Caki2 (cell line): ENCODE results near the gene RASGRF2. TPM values are rescaled to one million over a fixed set of nuclear protein-coding genes. Genes with fewer than 3 reads are reported as not detected.
"Not testable (repeated sequence)": the region's sequence is repeated elsewhere in the genome, so short reads cannot be mapped to it uniquely, and the experiment has no call there.

Experiments
- DNase-seq: peaks from one replicate; pipeline ENCODE4 v3.0.0-alpha.2; 2015; ENCODE audit warnings: low read depth
- in situ Hi-C: cut with HindIII; loops from 2 replicates; pipeline ENCODE4 v1.10.0; 2016; ENCODE audit warnings: low sequenced_read_pairs, low pct_unique_long_range_greater_than_20kb, mixed read lengths
- total RNA-seq: library from RNA; depleted of rRNA; stranded (reverse); fragments of >200 nt; shearing (Covaris generic); gene quantifications from 2 replicates; pipeline ENCODE4 v1.2.3, GENCODE V29; 2014; ENCODE audit warnings: low replicate concordance

RASGRF2 gene
- total RNA-seq, 1 experiment from 2014 or later = 1.3 TPM

DNA sequence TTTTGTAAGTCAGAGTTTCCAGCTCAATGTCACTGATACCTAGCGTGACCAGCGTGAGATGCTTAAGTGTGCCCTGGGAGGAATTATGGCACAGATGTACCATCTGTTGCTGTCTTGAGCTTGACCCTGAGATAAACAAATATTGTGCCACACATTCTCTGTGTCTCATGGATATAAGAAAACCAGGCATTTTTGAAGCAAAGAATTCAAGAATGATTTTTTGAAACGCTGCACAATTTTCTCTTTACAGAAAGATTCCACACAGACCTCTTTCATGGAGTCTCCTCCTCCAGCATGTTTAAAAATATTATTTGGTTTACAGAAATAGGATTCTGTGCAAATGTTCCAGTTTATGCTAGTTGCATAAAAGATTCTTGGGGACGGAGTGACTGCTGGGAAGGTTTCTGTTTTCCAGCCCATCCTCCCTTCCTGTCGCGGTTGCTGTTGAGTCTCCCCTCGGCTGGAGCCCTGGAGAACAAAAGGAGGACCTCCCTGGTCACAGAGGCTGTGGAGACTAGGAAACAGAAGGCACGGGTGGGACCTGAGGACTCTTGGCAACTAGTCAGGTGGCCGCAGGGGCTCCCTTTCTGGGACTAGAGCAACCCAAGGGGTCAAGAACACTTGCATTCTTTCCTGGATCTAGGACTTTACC, 120.8 kb downstream of the RASGRF2 start:
- DNase-seq = no peak

DNA sequence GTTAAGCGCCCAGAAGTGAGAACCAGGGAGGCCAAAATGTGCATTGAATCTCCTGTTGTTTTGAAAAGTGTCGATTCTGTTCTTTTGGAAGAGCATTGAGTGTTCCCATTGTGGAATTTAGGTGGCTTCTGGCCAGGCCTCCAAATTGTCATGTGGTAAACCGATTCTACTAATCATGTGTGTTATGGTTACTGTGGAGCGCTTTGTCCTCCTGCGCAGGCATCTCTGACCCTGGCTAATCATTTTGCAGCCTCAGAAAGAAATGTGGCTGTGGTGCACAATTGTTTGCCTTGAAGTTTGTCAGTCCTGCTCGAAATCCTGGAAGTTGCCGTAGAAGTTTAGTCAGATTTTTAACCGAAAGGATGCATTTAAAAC, 121.3 kb downstream of the RASGRF2 start:
- in situ Hi-C loops = no loop called here

More for the DNA sequence above, 120.8 kb downstream of the RASGRF2 start:
- in situ Hi-C loops = no loop called here

DNA sequence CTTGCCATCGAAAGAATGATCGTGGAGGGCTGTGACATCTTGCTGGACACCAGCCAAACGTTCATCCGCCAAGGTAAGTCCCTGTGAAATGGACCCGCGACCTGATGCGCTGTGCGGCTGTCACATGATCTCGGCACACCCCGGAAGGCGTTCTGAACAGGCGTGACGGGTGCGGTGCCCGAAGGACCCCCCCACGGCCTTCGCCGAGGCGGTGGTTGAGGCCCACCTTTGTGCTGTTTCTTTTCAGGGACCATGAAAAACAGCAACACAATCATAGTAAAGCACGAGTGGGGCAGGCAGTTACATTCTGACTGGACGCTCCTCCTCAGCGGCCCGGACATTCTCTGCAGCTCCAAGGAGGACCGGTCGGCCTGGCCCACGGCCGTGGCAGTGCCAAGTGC, 126.7 kb downstream of the RASGRF2 start:
- in situ Hi-C loops = no loop called here
- DNase-seq = no peak

More for the DNA sequence above, 121.3 kb downstream of the RASGRF2 start:
- DNase-seq = no peak

DNA sequence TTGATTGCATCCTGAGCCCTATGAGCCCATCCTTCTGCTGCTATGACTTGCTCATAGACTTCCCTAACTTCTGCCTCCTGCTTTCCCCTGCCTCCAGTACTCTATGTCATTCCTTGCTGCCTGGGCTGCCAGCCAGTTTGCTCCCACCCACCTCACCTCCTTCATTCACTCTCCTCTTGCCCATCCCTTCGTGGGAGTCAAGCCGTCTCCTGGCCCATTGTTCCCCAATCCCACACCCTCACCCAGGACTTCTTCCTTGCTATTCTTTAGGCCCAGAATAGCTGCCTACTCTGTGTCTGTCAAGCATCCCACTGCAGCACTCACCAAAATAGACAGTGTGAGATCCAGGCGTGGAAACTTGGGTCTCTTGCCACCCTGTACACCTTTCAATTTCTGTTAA, 131.0 kb downstream of the RASGRF2 start:
- in situ Hi-C loops = no loop called here
- DNase-seq = no peak

DNA sequence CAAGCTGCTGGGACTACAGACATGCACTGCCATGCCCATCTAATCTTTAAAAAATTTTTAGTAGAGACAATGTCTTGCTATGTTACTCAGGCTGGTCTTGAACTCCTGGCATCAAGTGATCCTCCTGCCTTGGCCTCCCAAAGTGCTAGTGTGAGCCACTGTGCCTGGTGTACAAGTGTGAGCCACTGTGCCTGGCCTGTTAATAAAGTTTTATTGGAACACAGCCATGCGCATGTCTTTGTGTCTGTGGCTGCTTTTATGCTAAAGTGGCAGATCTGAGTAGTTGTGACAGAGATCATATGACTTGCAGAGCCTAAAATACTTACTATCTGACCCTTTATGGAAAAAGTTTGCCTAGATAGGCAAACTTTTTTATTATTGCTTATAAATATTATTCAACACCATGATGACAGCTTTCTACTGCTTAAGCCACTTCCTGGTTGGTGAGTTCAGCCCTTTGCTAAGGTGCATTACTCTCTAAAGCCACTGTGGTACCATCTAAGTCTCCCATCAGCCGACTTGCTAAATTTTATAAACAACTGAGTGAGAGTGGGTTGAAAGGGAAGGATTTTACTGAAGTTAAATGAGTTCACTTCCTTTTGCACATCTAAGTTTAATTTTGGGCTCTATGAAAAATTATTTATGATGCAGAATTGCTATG, 133.5 kb downstream of the RASGRF2 start:
- in situ Hi-C loops = no loop called here
- DNase-seq = no peak

DNA sequence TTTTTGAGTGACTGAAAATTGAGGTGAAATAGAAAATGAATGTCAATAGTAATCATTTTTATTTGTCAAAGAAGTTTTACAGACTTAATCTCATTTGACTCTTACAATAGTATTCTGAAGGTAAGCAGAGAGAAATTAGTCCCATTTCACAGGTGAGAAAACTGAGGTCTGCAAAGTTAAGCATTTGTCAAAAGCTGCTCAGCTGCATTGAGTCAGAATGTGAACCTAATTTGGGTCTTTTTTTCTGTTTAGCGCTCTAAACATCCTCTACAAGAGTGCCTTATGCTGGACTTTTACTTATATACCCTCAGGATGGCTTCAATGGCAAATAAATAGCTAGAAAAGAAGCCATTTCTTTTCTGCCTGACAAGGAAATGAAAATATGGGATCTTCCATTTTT, 135.7 kb downstream of the RASGRF2 start:
- DNase-seq = no peak
- in situ Hi-C loops = no loop called here

DNA sequence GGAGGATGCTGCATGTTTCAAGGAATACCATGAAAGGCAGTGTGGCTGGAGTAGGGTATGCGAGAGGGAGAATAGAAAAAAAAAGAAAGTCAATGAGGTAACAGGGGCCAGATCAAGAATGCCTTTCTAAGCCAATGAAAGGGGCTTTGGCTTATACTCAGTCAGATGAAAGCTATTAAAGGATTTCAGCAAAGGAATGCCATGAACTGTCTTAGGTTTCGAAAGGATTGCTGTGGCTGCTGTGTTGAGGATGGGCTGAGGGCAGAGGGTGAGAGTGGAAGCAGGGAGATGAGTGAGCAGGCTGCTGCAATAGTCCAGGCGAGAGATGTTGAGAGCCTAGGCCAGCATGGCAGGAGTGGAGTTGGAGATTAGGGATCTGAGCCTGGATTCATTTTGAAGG, 137.6 kb downstream of the RASGRF2 start:
- in situ Hi-C loops = no loop called here
- no peak for DNase-seq

DNA sequence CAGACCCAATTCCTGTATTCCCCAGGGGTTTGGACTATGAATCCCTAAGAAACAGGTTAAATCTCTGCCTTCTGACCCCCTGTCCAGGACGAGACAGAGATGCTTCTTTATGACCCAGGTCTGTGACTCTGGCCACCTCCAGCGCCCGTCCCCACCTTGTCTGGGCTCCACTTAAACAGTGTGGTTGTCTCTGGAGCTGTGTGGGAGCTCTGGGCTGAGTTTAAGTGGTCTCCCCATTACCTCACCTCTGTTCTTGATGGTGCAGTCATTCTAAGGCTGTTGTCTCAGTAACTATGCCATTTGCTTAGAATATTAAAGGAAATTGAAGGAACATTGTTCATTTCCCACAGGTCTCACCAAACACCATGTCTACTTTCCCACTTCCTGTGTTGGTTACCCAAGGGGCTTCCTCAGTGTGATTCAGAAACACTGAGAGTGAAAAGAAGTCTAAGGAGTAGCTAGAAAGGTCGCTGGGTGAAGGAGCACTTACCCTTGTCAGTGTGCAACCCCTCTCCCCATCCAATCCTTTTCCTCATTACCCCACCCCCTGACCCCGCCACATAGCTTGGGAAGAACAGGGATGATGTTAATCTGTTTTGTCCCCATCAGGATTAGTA, 145.2 kb downstream of the RASGRF2 start:
- no peak for DNase-seq
- in situ Hi-C loops = no loop called here

DNA sequence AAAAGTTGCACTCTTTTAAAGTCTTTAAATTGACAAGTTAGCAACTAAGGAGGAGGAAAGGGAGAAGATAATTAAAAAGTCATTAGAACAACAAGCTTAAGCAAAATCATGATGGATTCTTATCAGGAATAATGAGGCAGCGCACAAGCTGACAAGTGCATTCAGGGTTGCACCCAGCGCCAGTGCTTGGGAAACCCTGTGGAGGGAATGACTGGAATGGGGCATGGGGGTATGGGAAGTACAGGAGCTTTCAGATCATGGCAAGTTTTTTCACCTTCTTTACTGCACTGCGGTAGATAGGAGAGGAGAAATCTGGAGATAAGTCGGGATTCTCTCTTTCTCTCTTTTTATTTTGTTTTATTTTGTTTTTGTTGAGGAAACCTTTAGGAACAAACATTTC, 155.1 kb downstream of the RASGRF2 start:
- DNase-seq = no peak
- in situ Hi-C loops = no loop called here

DNA sequence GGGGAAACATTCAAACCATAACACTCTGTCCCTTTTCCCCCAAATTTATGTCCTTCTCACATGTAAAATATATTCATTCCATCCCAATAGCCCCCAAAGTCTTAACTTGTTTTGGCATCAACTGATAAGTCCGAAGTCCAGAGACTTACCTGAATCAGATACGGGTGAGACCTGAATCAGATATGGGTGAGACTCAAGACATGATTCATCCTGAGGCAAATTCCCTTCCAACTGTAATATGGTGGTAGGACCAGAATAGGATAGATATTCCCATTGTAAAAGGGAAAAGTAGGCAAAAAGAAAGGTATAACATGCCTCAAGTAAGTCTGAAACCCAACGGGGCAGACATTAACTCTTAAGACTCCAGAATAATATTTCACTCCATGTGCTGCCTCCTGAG, 157.4 kb downstream of the RASGRF2 start:
- in situ Hi-C loops = no loop called here
- no peak for DNase-seq

DNA sequence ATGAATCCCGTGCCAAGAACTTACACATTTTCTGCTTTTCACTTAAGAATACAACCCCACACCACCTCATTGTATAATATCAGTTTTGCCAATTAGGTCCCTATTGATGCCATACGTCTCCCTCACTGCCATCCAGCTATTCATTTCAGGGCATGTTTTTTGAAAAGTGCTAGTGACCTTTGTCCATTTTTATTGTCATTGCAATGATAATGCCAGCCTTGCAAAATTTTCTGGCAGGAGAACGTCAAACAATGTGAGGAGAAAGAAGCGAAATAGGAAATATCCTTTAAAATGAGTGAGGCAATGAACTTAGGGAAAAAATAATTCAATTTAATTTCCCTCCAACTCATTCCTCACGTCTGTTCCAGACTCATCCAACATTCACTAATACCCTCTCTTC, 161.1 kb downstream of the RASGRF2 start:
- in situ Hi-C loops = no loop called here
- no peak for DNase-seq

DNA sequence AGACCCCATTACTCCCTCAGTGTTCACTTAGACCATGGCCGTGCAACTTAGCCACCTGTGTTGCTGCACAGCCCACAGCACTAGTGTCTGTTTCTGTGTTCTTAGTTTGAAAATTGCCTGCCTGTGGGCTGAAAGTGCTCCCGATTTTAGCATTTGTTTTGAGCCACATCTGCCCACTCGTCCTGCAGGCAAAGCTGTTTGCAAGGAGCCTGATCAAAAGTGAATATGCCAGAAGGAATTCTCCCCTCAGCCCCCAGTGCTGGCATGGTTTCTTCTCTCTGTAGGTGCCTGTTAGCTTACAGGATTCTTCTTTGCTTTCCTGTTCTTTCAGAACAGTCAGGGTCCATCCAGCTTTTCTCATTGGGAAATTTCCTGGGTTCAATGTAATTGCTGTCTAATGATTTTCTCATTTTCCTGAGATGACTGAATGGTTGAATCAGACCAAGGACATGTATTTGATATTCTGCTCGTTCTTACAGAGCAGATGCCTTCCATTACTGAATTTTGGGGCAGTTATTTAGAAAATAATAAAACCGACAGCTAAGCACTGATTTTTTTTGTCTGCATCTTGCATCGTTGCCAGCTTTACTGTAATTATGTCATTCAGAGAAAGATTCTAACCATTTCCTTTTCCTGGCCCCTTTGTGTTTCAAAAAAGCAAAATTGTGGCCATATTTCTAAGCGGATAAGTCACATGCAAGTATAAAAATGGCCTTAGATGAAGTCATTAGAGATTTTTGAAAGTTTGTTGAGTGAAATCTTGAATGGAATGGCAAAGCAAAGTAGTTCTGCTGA, 161.9 kb downstream of the RASGRF2 start:
- in situ Hi-C loops = no loop called here
- DNase-seq = no peak

DNA sequence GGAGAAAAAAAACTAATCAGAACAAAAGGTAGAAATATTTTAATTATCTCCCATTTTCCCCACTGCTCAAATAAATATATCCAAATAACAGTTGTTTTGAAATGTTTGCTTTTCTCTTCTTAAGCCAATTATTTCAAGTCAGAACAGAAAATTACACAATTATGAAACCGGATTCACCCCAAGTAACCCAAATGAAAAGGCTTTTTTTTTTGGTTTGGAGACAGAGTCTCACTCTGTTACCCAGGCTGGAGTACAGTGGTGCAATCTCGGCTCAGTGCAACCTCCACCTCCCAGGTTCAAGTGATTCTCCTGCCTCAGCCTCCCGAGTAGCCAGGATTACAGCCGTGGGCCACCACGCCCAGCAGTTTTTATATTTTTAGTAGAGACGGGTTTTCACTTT, 164.5 kb downstream of the RASGRF2 start:
- in situ Hi-C loops, DNase-seq: not testable (repeated sequence)

DNA sequence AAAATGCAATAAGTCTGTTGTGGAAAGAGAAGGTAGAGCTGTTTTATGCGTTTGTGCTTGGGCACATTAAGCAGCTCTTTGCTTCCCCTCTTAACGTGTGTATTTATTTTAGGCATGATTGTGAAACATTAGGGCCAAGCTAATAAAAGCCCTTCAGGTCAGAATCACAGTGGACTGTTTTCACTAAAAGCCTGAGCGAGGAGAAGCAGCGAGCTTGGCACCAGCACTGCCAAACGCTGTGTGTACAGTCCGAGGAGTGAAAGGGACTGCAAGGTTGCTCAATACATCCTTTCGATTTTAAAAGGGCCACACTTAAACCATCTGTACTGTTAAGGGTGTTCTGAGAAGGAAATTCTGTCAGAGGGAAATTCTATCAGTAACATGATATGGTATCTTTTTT, 165.8 kb downstream of the RASGRF2 start:
- in situ Hi-C loops = no loop called here
- DNase-seq = no peak

DNA sequence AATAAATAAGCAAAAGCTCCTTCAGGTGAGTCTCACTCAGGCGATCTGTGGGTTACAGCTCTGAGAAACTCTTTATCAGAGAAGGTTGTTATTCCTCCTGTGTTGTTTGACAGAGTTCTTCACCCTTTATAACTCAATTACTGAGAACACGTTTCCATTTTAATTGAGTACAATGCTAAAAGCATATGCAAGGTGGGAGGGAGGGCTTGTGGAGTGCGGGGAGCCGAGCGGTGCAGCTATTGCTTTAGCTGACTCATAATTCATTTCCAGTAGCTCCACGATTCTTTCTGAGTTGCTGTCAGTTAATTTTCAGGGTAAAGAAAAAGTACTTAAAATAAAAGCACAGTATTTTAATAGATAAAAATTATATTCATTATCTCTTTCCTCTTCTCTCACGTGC, 168.3 kb downstream of the RASGRF2 start:
- in situ Hi-C loops = no loop called here
- no peak for DNase-seq

DNA sequence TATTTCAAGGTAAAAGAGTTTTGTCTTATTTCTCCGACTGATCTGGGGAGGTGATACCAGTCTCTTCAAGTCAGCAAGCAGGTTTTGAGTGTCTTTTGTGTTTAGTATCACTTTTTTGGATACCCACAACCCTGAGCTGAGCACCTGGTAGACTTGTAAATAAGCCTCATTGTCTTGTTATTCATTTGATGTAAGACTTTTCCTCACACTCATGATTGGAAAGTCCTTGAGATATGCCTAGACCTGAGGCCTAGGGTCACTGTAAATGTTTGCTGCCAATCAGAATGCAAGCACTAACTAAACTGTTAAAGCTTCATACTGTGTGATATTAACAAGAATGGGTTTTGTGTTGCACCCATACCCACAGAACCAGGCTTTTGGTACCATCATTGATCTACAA, 172.2 kb downstream of the RASGRF2 start:
- in situ Hi-C loops = no loop called here
- no peak for DNase-seq

DNA sequence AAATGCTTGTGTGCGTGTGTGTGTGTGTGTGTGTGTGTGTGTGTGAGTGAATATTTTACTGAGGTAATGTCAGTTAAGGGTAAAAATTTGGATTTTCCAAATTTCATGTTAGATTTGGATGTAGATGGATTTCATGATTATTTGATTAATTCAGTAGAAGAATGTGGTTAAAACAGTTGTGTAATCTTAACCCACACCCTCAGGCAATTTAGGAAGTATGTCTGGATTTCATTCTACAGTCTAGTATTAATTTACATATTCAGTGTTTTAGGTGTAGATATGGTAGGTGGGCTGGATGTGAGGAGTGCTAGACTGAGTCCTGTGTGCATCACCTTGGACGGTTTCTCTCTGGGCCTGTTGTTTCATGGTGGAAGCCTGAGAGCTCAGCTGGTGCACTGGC, 173.9 kb downstream of the RASGRF2 start:
- in situ Hi-C loops = no loop called here
- no peak for DNase-seq

DNA sequence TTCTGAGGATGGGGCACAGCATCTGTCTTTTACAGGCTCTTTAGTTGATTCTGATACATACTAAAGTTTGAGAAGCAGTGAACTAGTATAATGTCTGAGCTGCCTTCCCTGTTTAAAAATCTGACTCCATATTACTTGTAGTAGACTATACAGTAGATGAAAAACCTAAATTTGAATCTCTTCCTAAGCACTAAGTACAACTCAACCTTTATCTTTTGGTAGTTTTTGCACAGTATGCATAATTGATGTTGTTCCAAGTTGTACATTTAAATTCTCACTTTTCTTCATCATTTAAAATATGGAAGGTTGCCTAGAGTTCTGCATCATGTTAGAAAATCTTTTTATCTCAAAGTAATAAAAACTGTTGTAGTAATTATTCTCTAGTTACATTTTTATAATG, 174.4 kb downstream of the RASGRF2 start:
- in situ Hi-C loops = no loop called here
- no peak for DNase-seq

DNA sequence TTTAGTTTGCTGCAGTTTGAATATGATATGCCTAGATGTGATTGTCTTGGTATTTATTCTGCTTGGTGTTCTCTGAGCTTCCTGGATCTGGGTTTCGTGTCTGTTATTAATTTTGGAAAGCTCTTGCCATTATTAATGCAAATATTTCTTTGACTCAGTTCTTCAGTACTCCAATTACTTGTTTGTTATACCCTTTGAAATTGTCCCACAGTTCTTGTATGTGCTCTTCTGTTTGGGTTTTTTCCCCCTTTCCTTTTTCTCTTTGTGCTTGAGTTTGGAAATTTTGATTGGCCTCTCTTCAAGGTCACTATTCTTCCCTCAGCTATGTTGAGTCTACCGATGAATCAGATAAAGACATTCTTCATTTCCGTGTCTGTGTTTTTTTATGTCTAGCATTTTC, 176.4 kb downstream of the RASGRF2 start:
- in situ Hi-C loops = no loop called here
- no peak for DNase-seq
